HG03139 (cell line): ENCODE results near the gene MAPKAPK5.
"Not testable (repeated sequence)": the region's sequence is repeated elsewhere in the genome, so short reads cannot be mapped to it uniquely, and the experiment has no call there.

Experiments used
- ATAC-seq: cut with Tn5 transposase; IDR thresholded peaks from one replicate; pipeline ENCODE4 v1.9.1; 2021; ENCODE audit not compliant: unreplicated experiment

The MAPKAPK5 gene

GRCh38 chr12:111827907-111828306 lies 14.1 kb upstream of the MAPKAPK5 start:
- ATAC-seq: no peak

DNA sequence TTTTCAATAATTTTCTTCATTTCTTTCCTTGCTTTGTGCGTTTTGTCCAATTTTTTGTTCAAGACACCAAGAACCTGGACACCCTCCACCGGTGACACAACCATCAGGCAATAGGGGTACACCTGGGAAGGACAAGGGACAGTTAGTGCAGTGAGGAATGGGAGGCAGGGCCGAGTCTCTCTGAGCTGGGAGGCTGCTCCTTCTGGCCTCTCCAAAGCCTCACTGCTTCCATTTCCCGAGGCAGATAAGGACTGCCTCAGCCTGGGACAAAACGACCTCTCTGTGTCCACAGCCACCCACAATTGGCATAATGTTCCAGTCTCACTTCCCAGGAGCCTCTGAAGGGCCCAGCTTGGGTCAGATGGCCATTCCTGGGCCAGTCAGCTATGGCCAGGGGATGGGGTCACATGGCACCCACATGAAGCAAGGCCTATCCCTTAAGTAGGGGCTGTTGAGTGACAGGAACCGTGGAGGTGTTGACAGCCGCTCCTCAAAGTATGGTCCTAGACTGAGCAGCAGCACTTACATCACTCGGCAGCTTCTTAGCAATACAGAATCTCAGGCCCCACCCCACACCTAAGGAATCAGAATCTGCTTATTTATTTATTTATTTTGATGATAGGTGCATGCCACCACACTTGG lies 13.6 kb upstream of the MAPKAPK5 start:
- no peak for ATAC-seq

- not testable (repeated sequence) for ATAC-seq
Observed at GRCh38 chr12:111829635-111830034, 12.4 kb upstream of the MAPKAPK5 start.

GRCh38 chr12:111834740-111835386 lies 7.2 kb upstream of the MAPKAPK5 start:
- ATAC-seq: not testable (repeated sequence)

GRCh38 chr12:111835531-111836181 lies 6.4 kb upstream of the MAPKAPK5 start:
- not testable (repeated sequence) for ATAC-seq

DNA sequence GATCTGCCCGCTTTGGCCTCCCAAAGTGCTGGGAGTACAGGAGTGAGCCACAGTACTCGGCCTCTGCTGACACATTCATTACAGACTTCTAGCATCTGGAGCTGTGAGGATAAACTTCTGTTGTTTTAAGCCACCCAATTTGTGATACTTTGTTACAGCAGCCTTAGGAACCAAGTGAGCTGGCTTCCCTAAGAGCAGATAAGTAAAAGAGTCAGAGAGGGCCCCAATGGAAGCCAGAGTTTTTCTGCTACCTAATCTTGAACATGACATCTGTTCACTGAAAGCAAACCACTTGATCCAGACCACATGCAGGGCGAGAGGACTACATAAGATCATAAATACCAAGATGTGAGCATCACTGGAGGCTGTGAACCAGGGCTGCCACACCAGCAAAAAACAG lies 3.7 kb upstream of the MAPKAPK5 start:
- no peak for ATAC-seq

DNA sequence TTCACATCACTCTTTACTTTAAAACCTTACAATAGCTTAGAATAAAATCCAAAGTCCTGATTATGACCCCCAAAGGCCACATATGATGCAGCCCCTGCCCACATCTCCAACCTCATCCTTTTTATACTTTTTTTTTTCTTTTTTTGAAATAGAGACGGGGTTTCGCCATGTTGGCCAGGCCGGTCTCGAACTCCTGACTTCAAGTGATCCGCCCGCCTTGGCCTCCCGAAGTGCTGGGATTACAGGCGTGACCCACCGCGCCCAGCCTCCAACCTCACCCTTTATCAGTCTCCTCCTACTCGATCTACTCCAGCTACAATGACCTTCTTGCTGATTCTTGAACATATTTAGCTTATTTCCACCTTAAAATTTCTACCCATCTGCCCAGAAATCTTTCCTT lies 1.2 kb upstream of the MAPKAPK5 start:
- ATAC-seq: no peak

DNA sequence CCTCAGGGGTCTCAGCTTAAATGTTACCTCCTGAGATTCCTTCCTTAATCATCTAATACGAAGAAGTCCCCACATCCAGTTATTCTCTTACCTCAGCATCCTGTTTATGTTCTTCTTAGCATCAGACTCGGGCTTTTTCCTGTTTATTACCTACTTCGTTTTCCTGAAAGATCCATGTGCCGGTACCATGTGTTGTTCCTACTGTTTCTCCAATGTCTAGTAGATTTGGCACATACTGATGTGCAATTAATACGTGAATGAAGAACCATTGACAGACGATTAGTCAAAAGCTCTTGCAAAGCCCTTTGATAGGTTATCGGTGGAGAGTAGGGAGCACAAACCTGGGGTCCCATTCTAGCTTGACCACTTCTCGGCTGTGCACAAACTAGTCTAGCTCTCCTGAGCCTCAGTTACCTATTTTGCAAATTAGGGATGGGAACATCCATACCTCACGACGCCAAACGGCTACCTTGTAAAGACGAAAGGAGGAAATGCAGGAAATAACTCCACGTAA lies 735 bp upstream of the MAPKAPK5 start:
- ATAC-seq: no peak

DNA sequence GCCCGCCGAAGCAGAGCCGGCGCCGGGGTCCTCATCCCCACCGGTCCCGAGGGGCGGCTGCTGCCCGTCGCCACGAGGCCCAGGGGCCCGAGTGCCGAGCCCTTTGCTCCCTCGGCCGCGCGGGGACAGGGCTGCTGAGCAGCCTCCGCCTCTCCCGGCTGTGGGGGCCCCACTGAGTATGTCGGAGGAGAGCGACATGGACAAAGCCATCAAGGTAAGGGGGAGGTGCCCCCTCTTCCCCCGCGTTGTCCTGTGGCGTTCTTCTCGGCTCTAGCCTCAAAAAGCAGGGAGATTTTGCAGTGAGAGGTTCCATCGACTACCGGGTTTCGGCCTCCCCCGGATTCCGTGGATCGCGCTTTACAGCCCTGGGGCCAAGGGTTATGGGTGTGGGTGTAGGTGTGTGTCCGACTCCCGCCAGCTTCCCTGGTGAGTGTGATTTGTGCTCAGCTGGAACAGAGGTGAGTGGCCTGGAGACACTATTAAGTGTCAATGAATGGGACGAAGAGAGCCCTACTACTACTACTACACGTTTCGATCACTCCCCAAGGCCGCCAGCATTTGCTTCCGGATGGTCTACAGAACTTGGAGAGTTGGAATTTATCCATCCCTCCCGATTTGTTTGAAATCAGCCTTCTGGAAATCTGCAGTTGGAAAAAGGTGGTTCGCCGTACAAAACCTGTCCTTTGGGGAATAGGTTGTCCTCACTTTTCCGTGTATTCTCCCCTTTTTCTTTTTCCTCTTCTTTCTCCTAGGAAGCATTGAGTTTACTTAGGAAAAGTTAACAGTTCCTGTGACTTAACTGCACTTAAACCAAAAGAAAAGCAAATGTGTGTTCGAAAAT lies 748 bp downstream of the MAPKAPK5 start:
- ATAC-seq: no peak

DNA sequence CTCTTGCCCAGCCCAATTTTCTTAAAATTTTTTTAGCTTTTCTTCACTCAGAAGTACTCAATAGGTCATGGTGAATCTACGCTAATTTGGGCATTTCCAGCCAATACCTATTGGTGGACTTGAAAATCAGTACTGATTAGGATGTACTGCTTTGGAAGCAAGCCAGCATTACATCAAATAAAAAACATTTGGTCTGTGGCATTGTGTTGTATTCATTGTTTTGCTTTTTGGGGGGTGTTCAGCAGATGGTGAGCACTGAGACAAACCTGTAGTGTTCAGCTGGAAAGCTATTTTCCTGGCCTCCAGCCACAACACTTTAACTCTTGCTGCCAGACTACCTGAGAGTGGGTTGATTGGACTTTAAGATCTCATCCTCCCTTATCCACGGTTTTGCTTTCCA lies 4.0 kb downstream of the MAPKAPK5 start:
- no peak for ATAC-seq

DNA sequence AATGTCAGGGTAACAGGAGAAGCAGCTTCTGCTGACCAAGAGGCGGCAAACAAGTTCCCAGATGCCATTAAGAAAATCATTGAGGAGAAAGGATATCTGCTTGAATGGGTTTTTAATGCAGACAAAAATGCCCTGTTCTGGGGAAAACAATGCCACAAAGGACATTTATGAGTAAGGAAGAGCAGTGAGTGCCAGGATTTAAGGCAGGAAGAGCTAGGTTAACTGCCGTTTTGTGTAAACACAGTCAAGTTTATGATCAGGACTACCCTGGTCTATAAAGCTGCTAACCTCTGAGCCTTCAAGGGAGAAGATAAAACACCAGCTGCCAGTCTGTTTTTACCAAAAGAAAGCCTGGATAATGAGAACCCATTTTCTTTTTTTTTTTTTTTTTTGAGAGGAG lies 8.5 kb downstream of the MAPKAPK5 start:
- ATAC-seq: no peak

DNA sequence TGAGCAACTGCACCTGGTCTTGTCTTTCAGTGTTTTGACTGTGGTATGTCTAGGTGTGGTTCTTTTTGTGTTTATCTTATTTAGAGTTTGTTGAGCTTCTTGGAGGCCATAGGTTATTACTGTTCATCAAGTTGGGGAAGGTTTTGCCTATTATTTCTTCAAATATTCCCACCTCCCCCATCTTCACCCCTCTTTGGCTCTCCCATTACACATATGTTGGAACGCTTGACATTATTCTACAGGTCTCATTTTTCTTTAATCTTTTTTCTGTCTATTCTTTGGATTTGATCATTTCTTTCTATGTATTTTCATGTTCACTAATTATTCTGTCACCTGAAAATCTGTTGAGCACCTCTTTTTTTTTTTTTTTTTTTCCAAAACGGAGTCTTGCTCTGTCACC lies 16.2 kb downstream of the MAPKAPK5 start:
- ATAC-seq: no peak

GRCh38 chr12:111858778-111859177 lies 16.8 kb downstream of the MAPKAPK5 start:
- no peak for ATAC-seq

- no peak for ATAC-seq
Observed at GRCh38 chr12:111864913-111865312, 22.9 kb downstream of the MAPKAPK5 start.

DNA sequence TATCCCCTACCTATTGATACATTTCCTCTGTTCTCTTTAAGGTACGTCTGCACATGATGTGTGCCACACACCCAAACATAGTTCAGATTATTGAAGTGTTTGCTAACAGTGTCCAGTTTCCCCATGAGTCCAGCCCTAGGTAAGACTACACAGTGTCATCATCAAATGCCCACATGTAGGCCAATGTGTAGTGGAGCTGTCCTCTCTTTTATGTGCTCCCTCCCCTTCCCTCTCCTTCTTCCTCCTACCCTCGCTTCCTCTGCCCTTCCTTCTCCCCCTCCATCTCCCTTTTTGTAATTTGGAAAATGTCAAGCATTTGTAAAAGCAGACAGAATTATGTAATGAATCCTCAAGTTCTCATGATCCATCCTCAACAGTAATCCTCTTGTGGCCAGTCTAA lies 25.5 kb downstream of the MAPKAPK5 start:
- no peak for ATAC-seq

GRCh38 chr12:111868676-111869588 lies 26.9 kb downstream of the MAPKAPK5 start:
- ATAC-seq: no peak

DNA sequence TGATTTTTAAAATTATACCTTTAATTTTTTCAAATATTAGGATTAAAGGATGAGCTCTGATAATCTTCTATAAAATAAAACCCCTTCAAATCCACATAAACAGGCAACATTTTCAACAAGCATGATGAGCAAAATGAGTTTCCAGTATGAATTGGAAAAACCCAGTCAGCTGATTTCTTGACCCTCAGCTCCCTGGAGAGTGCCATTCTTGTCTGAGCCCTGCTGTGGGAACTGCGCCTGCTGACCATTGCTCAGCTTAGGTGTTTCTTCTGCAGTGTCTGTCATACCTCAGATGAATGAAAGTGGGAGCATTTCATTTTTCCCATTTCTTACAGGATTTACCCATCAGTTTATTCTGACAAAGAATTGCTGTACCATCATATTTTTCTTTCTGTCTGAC lies 27.6 kb downstream of the MAPKAPK5 start:
- ATAC-seq: no peak

DNA sequence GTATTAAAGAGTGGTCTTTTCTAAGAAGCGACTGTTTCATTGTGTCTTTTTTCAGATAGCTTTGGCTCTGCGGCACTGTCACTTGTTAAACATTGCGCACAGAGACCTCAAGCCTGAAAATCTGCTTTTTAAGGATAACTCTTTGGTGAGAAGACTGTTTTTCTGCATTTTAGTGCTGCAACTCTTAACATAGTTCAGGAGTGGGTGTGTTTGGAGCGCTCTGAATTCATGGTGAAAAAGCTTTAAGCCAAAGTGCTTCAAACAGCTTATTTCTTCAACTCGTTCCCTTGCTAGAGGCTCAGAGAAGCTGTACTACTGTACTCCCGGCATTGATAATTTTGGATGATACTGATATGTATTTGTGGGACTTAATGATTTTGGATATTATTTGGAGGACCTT lies 28.2 kb downstream of the MAPKAPK5 start:
- ATAC-seq: no peak

DNA sequence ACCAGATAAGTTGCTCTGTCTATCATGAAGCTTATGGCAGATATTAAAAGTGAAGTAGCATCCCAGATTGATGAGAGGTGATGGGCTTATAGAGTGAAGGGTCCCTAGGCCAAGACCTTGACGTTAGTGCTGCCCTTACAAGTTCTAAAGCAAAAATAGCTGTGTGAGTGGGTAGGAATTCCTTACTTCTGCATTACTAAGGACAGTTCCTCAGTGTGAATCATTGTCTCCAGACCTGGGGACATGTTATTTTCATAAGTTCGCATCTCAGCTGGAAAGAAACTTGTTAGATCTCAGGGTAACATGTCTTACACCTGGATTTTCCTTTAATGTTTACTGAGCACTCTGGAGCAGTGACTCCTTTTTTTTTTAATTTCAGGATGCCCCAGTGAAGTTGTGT lies 28.7 kb downstream of the MAPKAPK5 start:
- ATAC-seq: no peak

DNA sequence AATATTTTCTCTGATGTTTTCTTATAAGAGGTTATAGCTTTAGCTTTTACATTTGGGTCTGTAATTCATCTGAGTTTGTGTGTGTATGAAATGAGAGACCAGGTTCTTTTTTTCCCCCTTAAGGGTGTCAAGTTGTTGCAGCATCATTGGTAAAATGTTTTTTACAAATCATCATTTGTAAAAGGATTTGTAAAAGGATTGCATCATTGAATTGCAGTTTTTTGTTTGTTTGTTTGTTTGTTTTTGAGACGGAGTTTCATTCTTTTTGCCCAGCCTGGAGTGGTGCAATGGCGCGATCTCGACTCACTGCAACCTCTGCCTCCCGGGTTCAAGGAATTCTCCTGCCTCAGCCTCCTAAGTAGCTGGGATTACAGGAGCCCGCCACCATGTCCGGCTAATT lies 31.1 kb downstream of the MAPKAPK5 start:
- ATAC-seq: no peak
